ENCODE measurements around the gene CX3CL1.
"Not testable (repeated sequence)": the region's sequence is repeated elsewhere in the genome, so short reads cannot be mapped to it uniquely, and the experiment has no call there.

Gene CX3CL1

DNA sequence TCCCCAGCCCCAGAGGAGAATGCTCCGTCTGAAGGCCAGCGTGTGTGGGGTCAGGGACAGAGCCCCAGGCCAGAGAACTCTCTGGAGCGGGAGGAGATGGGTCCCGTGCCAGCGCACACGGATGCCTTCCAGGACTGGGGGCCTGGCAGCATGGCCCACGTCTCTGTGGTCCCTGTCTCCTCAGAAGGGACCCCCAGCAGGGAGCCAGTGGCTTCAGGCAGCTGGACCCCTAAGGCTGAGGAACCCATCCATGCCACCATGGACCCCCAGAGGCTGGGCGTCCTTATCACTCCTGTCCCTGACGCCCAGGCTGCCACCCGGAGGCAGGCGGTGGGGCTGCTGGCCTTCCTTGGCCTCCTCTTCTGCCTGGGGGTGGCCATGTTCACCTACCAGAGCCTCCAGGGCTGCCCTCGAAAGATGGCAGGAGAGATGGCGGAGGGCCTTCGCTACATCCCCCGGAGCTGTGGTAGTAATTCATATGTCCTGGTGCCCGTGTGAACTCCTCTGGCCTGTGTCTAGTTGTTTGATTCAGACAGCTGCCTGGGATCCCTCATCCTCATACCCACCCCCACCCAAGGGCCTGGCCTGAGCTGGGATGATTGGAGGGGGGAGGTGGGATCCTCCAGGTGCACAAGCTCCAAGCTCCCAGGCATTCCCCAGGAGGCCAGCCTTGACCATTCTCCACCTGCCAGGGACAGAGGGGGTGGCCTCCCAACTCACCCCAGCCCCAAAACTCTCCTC, 10.4 kb downstream of the CX3CL1 start:
- no peak for DNase-seq (ENCODE audit: low spot score)

- DNase-seq (ENCODE audit: low spot score), result no peak
Observed at GRCh38 chr16:57383276-57384247, 11.3 kb downstream of the CX3CL1 start.

- no peak for DNase-seq (ENCODE audit: low spot score)
Observed at GRCh38 chr16:57384248-57385070, 12.2 kb downstream of the CX3CL1 start.

GRCh38 chr16:57385083-57385482, 12.8 kb downstream of the CX3CL1 start:
- no peak for DNase-seq (ENCODE audit: low spot score)

DNA sequence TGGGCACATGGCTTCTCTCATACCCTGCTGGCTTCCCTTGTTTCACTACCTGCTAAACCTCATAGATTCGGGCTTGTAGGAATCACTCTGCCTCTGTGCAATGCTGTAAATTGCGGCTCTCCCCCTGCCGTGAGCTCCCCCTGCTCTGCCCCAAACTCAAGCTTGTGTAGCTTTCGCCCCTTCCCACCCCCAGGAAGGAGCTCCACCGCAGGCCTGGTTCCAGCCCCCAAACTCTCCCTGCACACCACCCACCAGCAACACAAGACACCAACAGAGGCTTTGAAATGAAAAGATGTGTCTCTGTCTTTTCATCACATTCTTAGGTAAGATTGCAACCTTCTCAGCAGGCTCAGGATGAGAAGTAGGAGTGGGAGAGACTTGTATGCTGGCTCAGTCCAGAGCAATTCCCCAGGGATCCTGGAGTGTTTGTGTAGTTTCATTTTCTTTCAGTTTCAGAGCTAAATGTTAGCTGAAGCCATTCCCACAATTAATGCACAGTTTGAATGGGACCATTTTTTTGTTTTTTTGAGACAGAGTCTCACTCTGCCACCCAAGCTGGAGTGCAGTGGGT, 14.2 kb downstream of the CX3CL1 start:
- no peak for DNase-seq (ENCODE audit: low spot score)

- DNase-seq (ENCODE audit: low spot score), result no peak
Observed at GRCh38 chr16:57387598-57388354, 15.5 kb downstream of the CX3CL1 start.

DNA sequence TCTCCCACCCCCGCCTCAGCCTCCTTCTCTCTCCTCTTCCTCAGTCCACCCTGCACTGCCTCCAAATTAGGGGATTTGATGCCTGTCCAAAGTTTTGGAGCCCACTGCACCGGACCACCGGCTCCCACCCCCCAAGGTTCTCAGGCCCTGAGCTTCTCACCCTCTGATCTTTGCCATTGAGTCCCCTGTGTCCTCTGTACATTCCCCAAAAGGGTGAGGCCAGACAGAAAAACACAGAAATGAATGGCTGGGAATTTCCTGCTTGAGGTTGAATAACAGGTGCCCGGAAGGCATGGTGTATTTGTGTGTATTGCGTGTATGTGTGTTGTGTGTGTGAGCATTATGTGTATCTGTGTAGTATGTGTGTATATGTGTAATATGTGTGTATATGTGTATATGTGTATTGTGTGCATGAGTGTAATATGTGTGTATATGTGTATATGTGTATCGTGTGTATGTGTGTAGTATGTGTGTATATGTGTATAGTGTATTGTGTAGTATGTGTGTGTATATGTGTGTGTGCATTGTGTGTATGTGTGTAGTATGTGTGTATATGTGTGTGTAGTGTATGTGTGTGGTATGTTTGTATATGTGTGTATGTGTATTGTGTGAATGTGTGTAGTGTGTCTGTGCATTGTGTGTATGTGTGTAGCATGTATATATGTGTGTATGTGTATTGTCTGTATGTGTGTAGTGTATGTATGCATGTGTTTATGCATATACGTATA, 16.2 kb downstream of the CX3CL1 start:
- DNase-seq (ENCODE audit: low spot score), result no peak

GRCh38 chr16:57389087-57389468, 16.8 kb downstream of the CX3CL1 start:
- DNase-seq (ENCODE audit: low spot score), result no peak

GRCh38 chr16:57390636-57391295, 18.5 kb downstream of the CX3CL1 start:
- no peak for DNase-seq (ENCODE audit: low spot score)

DNA sequence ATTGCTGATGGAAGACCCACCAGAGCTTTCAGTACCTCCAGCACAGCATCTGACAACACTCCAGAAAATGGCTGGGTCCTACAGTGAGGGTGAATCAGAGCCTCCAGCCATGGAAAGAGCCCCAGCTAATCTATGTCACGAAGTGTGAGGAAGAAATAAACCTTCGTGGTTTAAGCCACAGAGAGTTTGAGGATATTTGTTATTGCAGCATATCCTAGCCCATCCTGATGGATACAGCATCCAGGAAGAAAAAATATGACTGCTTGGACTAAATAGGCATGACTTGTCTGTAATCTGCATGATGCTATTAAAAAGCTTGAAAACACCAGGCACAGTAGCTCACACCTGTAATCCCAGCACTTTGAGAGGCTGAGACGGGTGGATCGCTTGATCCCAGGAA, 19.0 kb downstream of the CX3CL1 start:
- no peak for DNase-seq (ENCODE audit: low spot score)

- no peak for DNase-seq (ENCODE audit: low spot score)
Observed at GRCh38 chr16:57391708-57392107, 19.4 kb downstream of the CX3CL1 start.

GRCh38 chr16:57392694-57393093, 20.4 kb downstream of the CX3CL1 start:
- DNase-seq (ENCODE audit: low spot score), result no peak

DNA sequence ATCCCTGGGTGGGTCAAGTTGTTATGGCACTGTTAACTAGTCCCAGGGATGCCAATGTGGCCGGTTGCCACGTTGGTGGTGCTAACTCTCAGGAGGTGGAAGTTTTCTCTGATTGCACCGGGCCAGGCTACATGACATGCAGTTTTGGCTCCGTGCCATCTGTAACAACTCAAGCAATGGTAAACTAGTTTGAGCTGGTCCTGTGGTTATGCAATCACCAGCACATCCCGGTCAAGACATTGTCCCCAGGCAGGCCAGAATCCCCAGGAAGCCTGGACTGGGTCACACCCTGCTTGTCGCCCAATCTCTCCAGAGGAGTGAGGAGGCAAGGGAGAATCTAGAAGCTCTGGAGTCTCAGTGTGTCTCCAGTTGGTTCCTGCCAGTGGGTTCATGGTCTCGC, 22.2 kb downstream of the CX3CL1 start:
- no peak for DNase-seq (ENCODE audit: low spot score)

GRCh38 chr16:57395026-57395425, 22.7 kb downstream of the CX3CL1 start:
- DNase-seq (ENCODE audit: low spot score), result no peak

GRCh38 chr16:57396786-57397185, 24.5 kb downstream of the CX3CL1 start:
- DNase-seq (ENCODE audit: low spot score), result no peak

- not testable (repeated sequence) for DNase-seq (ENCODE audit: low spot score)
Observed at GRCh38 chr16:57397493-57397892, 25.2 kb downstream of the CX3CL1 start.

DNA sequence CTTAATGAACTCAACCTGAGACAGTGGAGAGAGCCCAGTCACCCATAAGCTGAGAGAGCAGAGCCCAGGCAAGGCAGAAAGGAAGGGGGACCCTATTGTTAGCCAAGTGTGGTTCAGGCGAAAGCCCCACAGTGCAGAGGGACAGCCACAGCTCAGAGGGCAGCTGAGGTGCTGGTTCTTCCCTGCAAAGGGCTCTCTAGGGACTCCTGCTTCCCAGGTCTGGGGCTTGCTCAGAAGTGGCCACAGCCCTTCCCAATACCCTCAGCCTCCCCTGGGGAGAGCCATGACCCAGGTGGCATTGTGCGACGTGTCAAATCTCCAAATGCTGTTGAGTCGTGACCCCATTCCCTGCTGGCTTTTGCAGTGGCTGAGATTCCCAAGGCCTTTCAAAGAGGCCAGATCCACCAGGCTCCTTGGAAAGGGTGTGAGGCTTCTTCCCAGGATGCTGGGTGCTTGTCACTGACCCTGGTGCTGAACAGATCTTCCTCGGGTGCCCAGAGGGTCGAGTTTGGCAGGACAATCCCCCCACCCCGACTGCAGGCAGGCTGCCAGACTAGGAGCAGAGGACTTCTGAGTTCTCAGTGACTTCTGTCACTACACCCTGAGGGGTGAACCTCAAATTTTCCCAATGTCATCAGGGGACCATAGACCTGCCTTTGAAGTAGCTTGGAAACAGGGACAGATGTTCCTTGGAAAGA, 29.8 kb downstream of the CX3CL1 start:
- DNase-seq (ENCODE audit: low spot score), result no peak

DNA sequence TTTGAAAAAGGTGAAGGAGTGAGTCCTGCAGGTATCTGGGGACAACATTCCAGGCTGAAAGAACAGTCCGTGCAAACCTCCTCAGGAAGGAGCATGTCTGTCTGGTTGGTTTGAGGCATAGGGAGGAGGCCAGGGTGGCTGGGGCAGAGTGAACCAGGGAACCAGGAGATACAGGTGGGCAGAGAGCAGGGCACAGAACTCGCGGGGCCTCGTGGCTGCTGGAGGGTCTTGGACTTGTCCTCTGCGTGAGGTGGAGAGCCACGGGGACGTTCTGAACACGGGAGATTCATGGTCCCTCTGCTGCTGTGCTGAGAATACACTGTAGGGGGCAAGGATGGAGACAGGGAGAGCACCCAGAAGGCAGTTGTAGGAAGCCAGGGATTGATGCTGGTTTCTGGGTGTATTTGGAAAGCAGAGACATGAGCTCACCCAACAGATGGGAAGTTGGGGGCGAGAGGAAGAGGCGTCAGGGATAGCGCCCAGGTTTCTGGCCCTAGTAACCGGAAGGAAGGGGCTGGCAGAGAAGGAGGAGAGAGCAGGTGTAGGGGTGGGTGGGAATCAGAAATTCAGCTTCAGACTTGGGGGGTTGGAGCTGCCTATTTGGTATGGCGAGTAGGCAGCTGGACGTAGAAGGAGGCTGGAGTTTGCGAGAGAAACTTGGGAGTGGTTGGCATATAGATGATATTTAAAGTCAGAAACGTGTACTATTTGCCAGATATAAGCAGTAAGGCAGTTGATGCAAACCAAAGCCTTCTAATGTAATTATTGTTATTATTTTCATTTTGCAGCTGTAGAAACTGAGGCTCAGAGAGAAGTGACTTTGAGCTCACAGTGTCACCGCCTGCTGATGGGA, 31.9 kb downstream of the CX3CL1 start, which contains the start of gene CCL17:
CCL17 (plus strand) TSS at position 803 of the 853 bp plus-strand sequence. CDS start 9,166 bp downstream, outside the sequence.
- DNase-seq (ENCODE audit: low spot score), result peak; percentile 62

All from Ammon's horn (tissue), 1 donor.